Activated gamma-delta T cell treated with anti-CD3 and anti-CD28 coated beads, Interleukin-2, amount 50 U/mL, for 16 hours (primary cell): ENCODE measurements around the gene NXPE4.
"Not testable (repeated sequence)": the region's sequence is repeated elsewhere in the genome, so short reads cannot be mapped to it uniquely, and the experiment has no call there.

ENCODE experiments used
- DNase-seq: peaks from one replicate; pipeline ENCODE4 v3.0.0-alpha.2; 2020; ENCODE audit warnings: low read depth

NXPE4 gene

DNA sequence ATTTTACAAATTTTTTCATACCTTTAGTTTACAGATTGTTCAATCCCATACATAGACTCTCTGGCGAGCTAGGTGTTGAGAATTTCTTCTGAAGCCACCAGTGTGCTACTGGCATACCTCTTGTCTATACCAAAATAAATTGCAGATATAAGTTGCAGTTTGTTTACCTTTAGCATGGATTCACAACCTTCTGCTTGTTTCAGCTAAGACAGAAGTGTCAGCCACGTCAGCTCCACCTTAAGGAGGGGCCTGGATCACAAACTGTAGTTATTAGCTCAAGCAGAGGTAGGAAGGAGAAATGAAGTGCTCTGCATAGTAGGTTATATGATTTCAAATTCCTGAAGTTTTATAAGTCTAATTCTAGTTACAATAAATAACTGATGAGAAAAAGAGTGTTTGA, at the start of gene NXPE4:
NXPE4 (minus strand) TSS at position 216 of the 400 bp plus-strand sequence. CDS start 1,027 bp downstream, outside the sequence.
- DNase-seq, result no peak

GRCh38 chr11:114639440-114639839, 43.9 kb upstream of the NXPE4 start:
- DNase-seq, result not testable (repeated sequence)

- not testable (repeated sequence) for DNase-seq
These were observed 35.9 kb upstream of the NXPE4 start for GRCh38 chr11:114631445-114631965.

DNA sequence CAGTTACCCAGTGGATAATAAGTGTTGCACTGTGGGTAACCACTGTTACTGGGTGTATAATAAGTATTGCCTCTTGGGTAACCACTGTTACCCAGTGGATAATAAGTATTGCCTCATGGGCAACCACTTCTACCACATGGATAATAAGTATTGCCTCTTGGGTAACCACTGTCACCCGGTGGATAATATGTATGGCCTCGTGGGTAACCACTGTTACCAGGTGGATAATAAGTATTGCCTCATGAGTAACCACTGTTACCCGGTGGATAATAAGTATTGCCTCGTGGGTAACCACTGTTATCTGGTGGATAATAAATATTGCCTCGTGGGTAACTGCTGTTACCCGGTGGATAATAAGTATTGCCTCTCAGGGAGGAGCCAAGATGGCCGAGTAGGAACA, 29.7 kb upstream of the NXPE4 start:
- no peak for DNase-seq

DNA sequence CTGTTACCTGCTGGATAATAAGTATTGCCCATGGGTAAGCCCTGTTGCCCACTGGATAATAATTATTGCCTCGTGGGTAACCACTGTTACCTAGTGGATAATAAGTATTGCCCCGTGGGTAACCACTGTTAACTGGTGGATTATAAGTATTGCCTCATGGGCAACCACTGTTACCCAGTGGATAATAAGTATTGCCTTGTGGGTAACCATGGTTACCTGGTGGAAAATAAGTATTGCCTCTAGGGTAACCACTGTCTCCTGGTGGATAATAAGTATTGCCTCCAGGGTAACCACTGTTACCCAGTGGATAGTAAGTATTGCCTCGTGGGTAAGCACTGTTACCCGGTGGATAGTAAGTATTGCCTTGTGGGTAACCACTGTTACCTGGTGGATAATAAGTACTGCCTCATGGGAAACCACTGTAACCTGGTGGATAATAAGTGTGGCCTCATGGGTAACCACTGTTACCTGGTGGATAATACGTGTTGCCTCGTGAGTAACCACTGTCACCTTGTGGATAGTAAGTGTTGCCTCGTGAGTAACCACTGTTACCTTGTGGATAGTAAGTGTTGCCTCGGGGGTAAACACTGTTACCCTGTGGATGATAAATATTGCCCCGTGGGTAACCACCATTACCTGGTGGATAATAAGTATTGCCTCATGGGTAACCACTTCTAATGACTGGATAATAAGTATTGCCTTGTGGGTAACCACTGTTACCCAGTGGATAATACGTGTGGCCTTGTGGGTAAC, 29.0 kb upstream of the NXPE4 start:
- DNase-seq, result no peak

DNA sequence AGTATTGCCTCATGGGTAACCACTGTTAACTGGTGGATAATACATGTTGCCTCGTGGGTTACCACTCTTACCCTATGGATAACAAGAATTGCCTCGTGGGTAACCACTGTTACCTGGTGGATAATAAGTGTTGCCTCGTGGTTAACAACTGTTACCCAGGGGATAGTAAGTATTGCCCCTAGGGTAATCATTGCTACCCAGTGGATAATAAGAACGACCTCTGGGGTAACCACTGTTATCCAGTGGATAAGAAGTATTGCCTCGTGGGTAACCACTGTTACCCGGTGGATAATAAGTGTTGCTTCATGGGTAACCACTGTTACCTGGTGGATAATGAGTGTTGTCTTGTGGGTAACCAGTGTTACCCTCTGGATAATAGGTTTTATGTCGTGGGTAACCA, 28.1 kb upstream of the NXPE4 start:
- no peak for DNase-seq

DNA sequence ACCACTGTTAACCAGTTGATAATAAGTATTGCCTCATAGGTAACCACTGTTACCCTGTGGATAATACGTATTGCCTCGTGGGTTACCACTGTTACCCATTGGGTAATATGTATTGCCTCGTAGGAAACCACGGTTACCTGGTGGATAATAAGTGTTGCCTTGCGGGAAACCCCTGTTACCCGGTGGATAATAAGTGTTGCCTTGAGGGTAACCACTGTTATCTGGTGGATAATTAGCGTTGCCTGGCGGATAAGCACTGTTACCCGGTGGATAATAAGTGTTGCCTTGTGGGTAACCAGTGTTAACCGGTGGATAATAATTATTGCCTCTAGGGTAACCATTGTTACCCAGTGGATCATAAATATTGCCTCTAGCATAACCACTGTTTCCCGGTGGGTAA, 27.3 kb upstream of the NXPE4 start:
- no peak for DNase-seq

GRCh38 chr11:114621950-114622809, 26.6 kb upstream of the NXPE4 start:
- no peak for DNase-seq

DNA sequence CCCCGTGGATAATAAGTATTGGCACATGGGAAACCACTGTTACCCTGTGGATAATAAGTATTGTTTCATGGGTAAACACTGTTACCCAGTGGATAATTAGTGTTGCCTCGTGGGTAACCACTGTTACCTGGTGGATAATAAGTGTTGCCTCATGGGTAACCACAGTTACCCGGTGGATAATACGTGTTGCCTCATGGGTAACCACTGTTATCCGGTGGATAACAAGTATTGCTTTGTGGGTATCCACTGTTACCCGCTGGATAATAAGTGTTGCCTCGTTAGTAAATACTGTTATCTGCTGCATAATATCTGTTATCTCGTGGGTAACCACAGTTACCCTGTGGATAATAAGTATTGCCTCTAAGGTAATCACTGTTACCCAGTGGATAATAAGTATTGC, 25.5 kb upstream of the NXPE4 start:
- DNase-seq, result no peak

DNA sequence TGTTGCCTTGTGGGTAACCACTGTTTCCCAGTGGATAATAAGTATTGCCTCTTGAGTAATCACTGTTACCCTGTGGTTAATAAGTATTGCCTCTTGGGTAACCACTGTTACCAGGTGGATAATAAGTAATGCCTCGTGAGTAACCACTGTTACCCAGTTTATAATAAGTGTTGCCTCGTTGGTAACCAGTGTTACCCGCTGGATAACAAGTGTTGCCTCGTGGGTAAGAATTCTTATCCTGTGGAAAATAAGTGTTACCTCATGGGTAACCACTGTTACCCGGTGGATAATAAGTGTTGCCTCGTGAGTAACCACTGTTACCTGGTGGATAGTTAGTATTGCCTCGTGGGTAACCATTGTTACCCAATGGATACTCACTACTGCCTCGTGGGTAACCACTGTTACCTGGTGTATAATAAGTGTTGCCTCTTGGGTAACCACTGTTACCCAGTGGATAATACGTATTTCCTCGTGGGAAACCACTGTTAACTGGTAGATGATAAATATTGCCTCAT, 24.1 kb upstream of the NXPE4 start:
- no peak for DNase-seq

GRCh38 chr11:114618139-114618538, 22.6 kb upstream of the NXPE4 start:
- no peak for DNase-seq

- DNase-seq, result no peak
These were observed 21.9 kb upstream of the NXPE4 start for GRCh38 chr11:114617157-114618124.

DNA sequence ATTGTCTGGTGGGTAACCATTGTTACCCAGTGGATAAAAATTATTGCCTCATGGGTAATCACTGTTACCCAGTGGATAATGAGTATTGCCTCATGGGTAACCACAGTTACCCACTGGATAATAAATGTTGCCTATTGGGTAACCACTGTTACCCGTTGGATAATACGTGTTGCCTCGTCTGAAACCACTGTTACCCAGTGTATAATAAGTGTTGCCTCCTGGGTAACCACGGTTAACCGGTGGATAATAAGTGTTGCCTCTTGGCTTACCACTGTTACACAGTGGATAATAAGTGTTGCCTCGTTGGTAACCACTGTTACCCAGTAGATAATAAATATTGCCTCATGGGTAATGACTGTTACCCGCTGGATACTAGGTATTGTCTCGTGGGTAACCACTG, 20.9 kb upstream of the NXPE4 start:
- no peak for DNase-seq

DNA sequence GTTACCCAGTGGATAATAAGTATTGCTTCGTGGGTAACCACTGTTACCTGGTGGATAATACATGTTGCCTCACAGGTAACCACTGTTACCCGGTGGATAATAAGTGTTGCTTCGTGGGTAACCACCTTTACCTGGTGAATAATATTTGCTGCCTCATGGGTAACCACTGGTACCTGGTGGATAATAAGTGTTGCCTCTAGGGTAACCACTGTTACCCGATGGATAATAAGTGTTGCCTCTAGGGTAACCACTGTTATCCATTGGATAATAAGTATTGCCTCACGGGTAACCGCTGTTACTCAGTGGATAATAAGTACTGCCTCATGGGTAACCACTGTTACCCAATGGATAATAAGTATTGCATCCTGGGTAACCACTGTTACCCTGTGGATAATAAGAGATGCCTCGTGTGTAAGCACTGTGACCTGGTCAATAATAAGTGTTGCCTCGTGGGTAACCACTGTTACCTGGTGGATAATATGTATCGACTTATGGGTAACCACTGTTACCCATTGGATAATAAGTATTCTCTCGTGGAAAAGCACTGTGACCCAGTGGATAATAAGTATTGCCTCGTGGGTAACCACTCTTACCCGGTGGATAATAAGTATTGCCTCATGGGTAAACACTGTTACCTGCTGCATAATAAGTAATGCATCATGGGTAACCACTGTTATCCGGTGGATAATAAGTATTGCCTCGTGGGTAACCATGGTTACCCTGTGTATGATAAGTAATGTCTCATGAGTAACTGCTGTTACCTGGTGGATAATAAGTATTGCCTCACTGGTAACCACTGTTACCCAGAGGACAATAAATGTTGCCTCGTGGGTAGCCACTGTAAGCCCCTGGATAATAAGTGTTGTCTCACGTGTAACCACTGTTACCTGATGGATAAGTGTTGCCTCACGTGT, 20.1 kb upstream of the NXPE4 start:
- DNase-seq, result no peak

- no peak for DNase-seq
These were observed 18.6 kb upstream of the NXPE4 start for GRCh38 chr11:114614127-114614720.

DNA sequence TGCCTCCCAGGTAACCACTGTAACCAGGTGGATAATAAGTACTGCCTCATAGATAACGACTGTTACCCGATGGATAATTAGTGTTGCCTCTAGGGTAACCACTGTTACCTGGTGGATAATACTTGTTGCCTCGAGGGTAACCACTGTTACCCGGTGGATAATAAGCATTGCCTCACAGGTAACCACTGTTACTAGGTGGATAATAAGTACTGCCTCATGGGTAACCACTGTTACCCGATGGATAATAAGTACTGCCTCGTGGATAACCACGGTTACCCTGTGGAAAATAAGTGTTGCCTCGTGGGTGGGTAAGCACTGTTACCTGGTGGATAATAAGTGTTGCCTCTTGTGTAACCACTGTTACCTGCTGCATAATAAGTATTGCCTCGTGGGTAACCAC, 17.5 kb upstream of the NXPE4 start:
- not testable (repeated sequence) for DNase-seq

GRCh38 chr11:114612686-114613085, 17.1 kb upstream of the NXPE4 start:
- no peak for DNase-seq

GRCh38 chr11:114612199-114612598, 16.6 kb upstream of the NXPE4 start:
- not testable (repeated sequence) for DNase-seq

DNA sequence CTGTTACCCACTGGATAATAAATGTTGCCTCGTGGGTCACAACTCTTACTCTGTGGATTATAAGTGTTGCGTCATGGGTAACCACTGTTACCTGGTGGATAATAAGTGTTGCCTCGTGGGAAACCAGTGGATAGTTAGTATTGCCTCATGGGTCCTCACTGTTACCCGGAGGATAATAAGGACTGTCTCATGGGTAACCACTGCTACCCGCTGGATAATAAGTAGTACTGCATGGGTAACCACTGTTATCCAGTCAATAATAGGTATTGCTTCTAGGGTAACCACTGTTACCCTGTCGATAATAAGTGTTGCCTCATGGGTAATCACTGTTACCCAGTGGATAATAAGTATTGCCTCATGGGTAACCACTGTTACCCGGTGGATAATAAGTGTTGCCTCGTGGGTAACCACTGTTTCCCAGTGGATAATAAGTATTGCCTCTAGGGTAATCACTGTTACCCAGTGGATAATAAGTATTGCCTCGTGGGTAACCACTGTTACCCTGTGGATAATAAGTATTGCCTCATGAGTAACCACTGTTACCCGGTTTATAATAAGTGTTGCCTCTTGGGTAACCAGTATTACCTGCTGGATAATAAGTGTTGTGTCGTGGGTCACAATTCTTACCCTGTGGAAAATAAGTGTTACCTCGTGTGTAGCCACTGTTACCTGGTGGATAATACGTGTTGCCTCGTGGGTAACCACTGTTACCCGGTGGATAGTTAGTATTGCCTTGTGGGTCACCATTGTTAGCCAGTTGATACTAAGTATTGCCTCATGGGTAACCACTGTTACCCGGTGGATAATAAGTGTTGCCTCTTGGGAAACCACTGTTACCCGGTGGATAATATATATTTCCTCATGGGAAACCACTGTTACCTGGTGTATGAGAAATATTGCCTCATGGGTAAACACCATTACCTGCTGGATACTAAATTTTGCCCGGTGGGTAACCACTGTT, 15.7 kb upstream of the NXPE4 start:
- DNase-seq, result no peak
